ENCODE results near the gene FLT1. TPM values are rescaled to one million over a fixed set of nuclear protein-coding genes. Genes with fewer than 3 reads are reported as not detected.

The FLT1 gene
- total RNA-seq, 2 donors from 2014 or later = 0.27 to 0.42 TPM

Other genes with a start within 250 kb of the FLT1 start
- gene POMP, start 164.0 kb upstream of the FLT1 start, total RNA-seq = 10 to 100 TPM; 22.9 to 29.4 TPM
- 10 to 100 TPM; 10.8 to 11.7 TPM for gene SLC46A3, start 223.8 kb upstream of the FLT1 start, total RNA-seq

All from T-helper 17 cell (primary cell).